GM12878 (cell line): ENCODE results near the gene DDR2. TPM values are rescaled to one million over a fixed set of nuclear protein-coding genes. Genes with fewer than 3 reads are reported as not detected.
A peak's percentile ranks its signal among the peaks of the same experiment; 100 is the strongest.

Source experiments
- ATAC-seq: fragments of 200-7000 bp; cut with Tn5 transposase; 3 replicates; pipeline ENCODE4 v1.9.1; 2020; ENCODE audit warnings: mild to moderate bottlenecking, moderate library complexity
- BruUV-seq: library from RNA; stranded (reverse); fragments of 400-500 nt; replicated peaks from 2 replicates; lab custom pipeline; 2021; lab: Mats Ljungman, UMichigan
- CTCF ChIA-PET: fragments of 300-600 bp; sonication (Branson Sonifier 250); formaldehyde crosslinking; extraction: SDS; loops from one replicate; lab custom pipeline; 2021; ENCODE audit warnings: inconsistent platforms; lab: Yijun Ruan, JAX
- POLR2A ChIA-PET: fragments of 350-600 bp; formaldehyde crosslinking; extraction: SDS; loops from one replicate; lab custom pipeline; 2021; ENCODE audit warnings: inconsistent platforms; lab: Charles Lee
- RAD21 ChIA-PET: fragments of 300-600 bp; sonication (Branson Sonifier 250); formaldehyde crosslinking; loops from one replicate; lab custom pipeline; 2023; ENCODE audit warnings: antibody characterized with exemption; ENCODE audit not compliant: unreplicated experiment; lab: Charles Lee
- SMC1A ChIA-PET: fragments of 300-600 bp; sonication (Branson Sonifier 250); formaldehyde crosslinking; loops from one replicate; lab custom pipeline; 2023; ENCODE audit not compliant: unreplicated experiment, uncharacterized antibody; lab: Charles Lee
- DNase-seq: peaks from one replicate; pipeline ENCODE4 v3.0.0-alpha.2; 2011; ENCODE audit warnings: low read depth, low spot score
- FAIRE-seq: peaks from 3 replicates; lab custom pipeline; 2011; peaks lifted over from hg19 to GRCh38; lab: Jason Lieb, UNC
- H2AFZ ChIP-seq: 2 replicates; pipeline ENCODE4 v1.6.0; 2011; ENCODE audit warnings: low read depth, low read length, control low read depth; ENCODE audit not compliant: control insufficient read depth
- H3K27ac ChIP-seq: 2 replicates; pipeline ENCODE4 v1.5.1; 2011; ENCODE audit warnings: control low read depth; ENCODE audit not compliant: control insufficient read depth, insufficient read depth
- H3K27me3 ChIP-seq, 2 experiments: replicated peaks in 1 of 2; 2 replicates each; pipeline versions ENCODE4 v1.6.0 to v1.6.1; 2011; ENCODE audit warnings: low read length in 1 of 2; ENCODE audit not compliant: control insufficient read depth in 2 of 2, insufficient read depth in 2 of 2
- H3K36me3 ChIP-seq, 2 experiments: 2 replicates each; pipeline ENCODE4 v1.5.1; 2011; ENCODE audit warnings: low read length in 1 of 2; ENCODE audit not compliant: control insufficient read depth in 2 of 2, insufficient read depth in 2 of 2
- H3K4me1 ChIP-seq: 2 replicates; pipeline ENCODE4 v1.6.1; 2011; ENCODE audit warnings: mild to moderate bottlenecking, low read length, moderate library complexity, mixed read lengths; ENCODE audit not compliant: control insufficient read depth, insufficient read depth
- H3K4me2 ChIP-seq: 2 replicates; pipeline ENCODE4 v1.6.0; 2011; ENCODE audit warnings: control low read depth; ENCODE audit not compliant: control insufficient read depth, insufficient read depth
- H3K4me3 ChIP-seq: fragments of 200-600 bp; sonication (generic); 2 replicates; pipeline ENCODE4 v1.5.1; 2016
- H3K79me2 ChIP-seq: 2 replicates; pipeline ENCODE4 v1.6.0; 2011; ENCODE audit warnings: low read length; ENCODE audit not compliant: control insufficient read depth, insufficient read depth
- H3K9ac ChIP-seq: 2 replicates; pipeline ENCODE4 v1.8.0; 2011; ENCODE audit warnings: low read length, control low read depth, mixed read lengths; ENCODE audit not compliant: control insufficient read depth, insufficient read depth
- H3K9me3 ChIP-seq: replicated peaks from 3 replicates; pipeline ENCODE4 v1.5.1; 2011; ENCODE audit warnings: mild to moderate bottlenecking, low read length; ENCODE audit not compliant: control insufficient read depth, insufficient read depth
- H4K20me1 ChIP-seq: 2 replicates; pipeline ENCODE4 v1.6.0; 2011; ENCODE audit not compliant: control insufficient read depth, insufficient read depth
- CEBPB ChIP-seq, 2 experiments: fragments of 150-350 bp in 1 of 2; IDR thresholded peaks; 2 replicates each; pipeline ENCODE4 v1.6.1; 2012 to 2014; ENCODE audit warnings: low read depth in 2 of 2, low read length in 2 of 2, borderline replicate concordance in 1 of 2, inconsistent platforms in 1 of 2
- LARP7 ChIP-seq: fragments of 450-650 bp; IDR thresholded peaks from 2 replicates; pipeline ENCODE4 v1.6.1; 2017; ENCODE audit warnings: mild to moderate bottlenecking
- SUPT20H ChIP-seq: IDR thresholded peaks from 2 replicates; pipeline ENCODE4 v1.6.1; 2011; ENCODE audit warnings: low read depth, mild to moderate bottlenecking, low read length, moderate library complexity, borderline replicate concordance; ENCODE audit not compliant: control insufficient read depth
- WGBS: methylation state at CpG from one replicate; pipeline ENCODE4 v1.1.6; 2016; ENCODE audit warnings: low lambda C conversion rate; ENCODE audit not compliant: insufficient replicate concordance, insufficient coverage; ENCODE audit errors: missing lambda C conversion rate; 5-methylcytosine and 5-hydroxymethylcytosine counted together
- in situ Hi-C: fragments of 300-500 bp; cut with MboI; formaldehyde crosslinking; loops from 9 replicates; pipeline ENCODE4 v1.14.3; 2018; ENCODE audit warnings: mixed read lengths
- intact Hi-C: fragments of 100-400 bp; cut with micrococcal nuclease; formaldehyde crosslinking; loops from one replicate; pipeline ENCODE4 v1.14.2; 2022; ENCODE audit not compliant: unreplicated experiment
- polyA plus RNA-seq, 11 experiments: library from polyadenylated mRNA; depleted of rRNA in 4 of 11; unstranded in 6 of 11; stranded (reverse) in 5 of 11; fragments of >200 nt; fragmentation: Nextera tagmentation in 4 of 11; fragmentation: Illumina TruSeq in 1 of 11; extraction: Ambion mirVana in 4 of 11; extraction: Trizol in 1 of 11; gene quantifications; 1 replicate in 1 of 11; 2 replicates in 10 of 11; pipeline versions ENCODE4 v1.2.1 to v1.2.3, GENCODE V29; 2011 to 2016; ENCODE audit warnings: inconsistent platforms in 2 of 11, missing spikeins in 2 of 11, low read depth in 1 of 11
- total RNA-seq, 4 experiments: library from RNA; depleted of rRNA in 3 of 4; stranded (reverse); fragments of >200 nt in 3 of 4; fragmentation: Illumina TruSeq in 1 of 4; extraction: Trizol in 1 of 4; gene quantifications; 2 replicates each; pipeline versions ENCODE4 v1.2.1 to v1.2.3, GENCODE V29; 2013 to 2021

The DDR2 gene
- total and polyA plus RNA-seq, 10 of the 15 experiments (the other 5 are each of a cell fraction or from before 2014, with no cell fraction given), result 1.9 to 8.8 (median 5.5) TPM

GRCh38 chr1:162629651-162630050 lies 2.6 kb upstream of the DDR2 start:
- Histone ChIP-seq H3K9me3 (no peaks in the 10 kb centered on the region), H3K79me2 (peaks cover 2% of the 10 kb centered on the region; the same call in 1 of the 2 replicates), H3K36me3 (no peaks in the 10 kb centered on the region), H2AFZ (no peak overlapping the region; the same call in 1 of the 2 replicates), H3K27me3 (no peaks in the 10 kb centered on the region), H4K20me1 (no peaks in the 10 kb centered on the region), H3K4me3 (no peak overlapping the region), H3K4me2 (no peak overlapping the region), H3K9ac (no peak overlapping the region; the same call in 1 of the 2 replicates), H3K27ac (peak overlapping the region; percentile 63; the same call in 1 of the 2 replicates), H3K4me1 (peaks cover 38% of the 10 kb centered on the region)
- no TSS peak for BruUV-seq
- DNase-seq, result no peak
- 100% methylated on average over 2 of the region's 2 CpGs for WGBS
- intact Hi-C loops, result loop anchor here (5.0 kb wide), 2 partner anchors 163 to 693 kb away; partner anchors contain the start of genes HSD17B7 and NUF2
- ChIA-PET CTCF (interaction anchor here (0.7 to 9.3 kb wide), 11 partner anchors 8 to 272 kb away, joined by 3 to 79 read pairs (median 4); no protein-coding TSS in a partner anchor), RAD21 (interaction anchor here (0.7 to 5.3 kb wide), 11 partner anchors 11 to 272 kb away, joined by 3 to 39 read pairs (median 13); no protein-coding TSS in a partner anchor), POLR2A (interaction anchor here (1.0 to 1.7 kb wide), 5 partner anchors 9 to 66 kb away, joined by 3 to 4 read pairs (median 3); no protein-coding TSS in a partner anchor), SMC1A (interaction anchor here (0.8 to 9.1 kb wide), 15 partner anchors 10 to 269 kb away, joined by 3 to 80 read pairs (median 11); no protein-coding TSS in a partner anchor)
- in situ Hi-C loops, result no loop called here
- no peak for FAIRE-seq
- ATAC-seq, result no peak
- TF ChIP-seq SUPT20H, result no peak

DNA sequence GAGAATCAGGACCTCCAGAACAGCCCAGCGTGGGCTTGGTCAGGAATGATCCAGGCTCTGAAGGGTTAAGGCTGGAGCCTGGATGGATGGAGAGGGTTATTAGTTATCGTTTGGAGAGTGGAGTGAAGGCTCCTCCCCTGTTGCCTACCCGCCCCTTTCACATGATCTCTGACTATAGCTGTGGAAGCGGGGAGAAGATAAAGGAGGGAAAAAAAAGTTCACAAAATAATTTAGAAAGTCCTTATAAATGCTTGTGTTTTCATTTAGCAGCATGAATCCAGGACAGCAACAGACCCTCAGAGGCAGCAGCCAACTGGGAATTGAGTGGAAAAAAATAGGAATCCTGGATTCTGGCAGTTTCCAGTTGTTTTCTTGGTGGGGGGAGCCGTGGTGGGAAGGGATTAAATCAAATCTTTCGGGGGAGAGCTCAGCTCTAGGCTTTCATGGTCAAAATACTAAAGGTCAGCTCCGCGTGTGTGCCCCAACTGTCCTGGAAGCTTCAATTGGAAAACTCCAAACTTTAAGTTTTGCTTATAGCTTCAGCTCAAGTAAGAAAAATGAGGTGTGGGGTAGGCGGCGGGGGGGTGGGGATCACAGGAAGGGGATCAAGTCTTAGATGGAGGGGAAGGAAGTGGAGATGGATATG lies 595 bp upstream of the DDR2 start:
- no peaks in the 10 kb centered on the region for H4K20me1 ChIP-seq
- peak overlapping the region; percentile 63 for H3K27ac ChIP-seq
- CTCF ChIA-PET, result interaction anchor here (0.9 to 9.3 kb wide), 13 partner anchors 8 to 684 kb away, joined by 3 to 79 read pairs (median 5); no protein-coding TSS in a partner anchor
- H2AFZ ChIP-seq, result peak overlapping the region; percentile 71
- RAD21 ChIA-PET, result interaction anchor here (0.6 to 5.3 kb wide), 23 partner anchors 9 to 168 kb away, joined by 3 to 39 read pairs (median 5); partner anchors contain the start of gene HSD17B7
- no peaks in the 10 kb centered on the region for H3K36me3 ChIP-seq
- POLR2A ChIA-PET, result interaction anchor here (0.6 to 3.3 kb wide), 16 partner anchors 10 to 669 kb away, joined by 3 to 16 read pairs (median 4); partner anchors contain the start of gene UAP1
- peak overlapping the region; percentile 61 for H3K4me2 ChIP-seq
- peak overlapping the region; percentile 35 for H3K4me3 ChIP-seq
- ATAC-seq (no peak; the same call in 2 of the 3 replicates), FAIRE-seq (no peak), DNase-seq (no peak)
- H3K9me3 ChIP-seq, result no peaks in the 10 kb centered on the region
- no TSS peak for BruUV-seq
- whole genome bisulfite sequencing, result 52% methylated on average over 8 of the region's 10 CpGs
- intact Hi-C loops, result loop anchor here (5.0 kb wide), 1 partner anchor 691 kb away; the partner anchor contains the start of gene NUF2
- peaks cover 38% of the 10 kb centered on the region for H3K4me1 ChIP-seq
- H3K27me3 ChIP-seq, result no peaks in the 10 kb centered on the region
- TF ChIP-seq CEBPB (IDR thresholded peaks at IDR 0.05; ENCODE audit: borderline replicate concordance in 1 of 2, low read depth in 2 of 2, low read length in 2 of 2) (no peak), LARP7 (no peak)
- peaks cover 2% of the 10 kb centered on the region; the same call in 1 of the 2 replicates for H3K79me2 ChIP-seq
- in situ Hi-C loops, result no loop called here
- peak overlapping the region; percentile 10; the same call in 1 of the 2 replicates for H3K9ac ChIP-seq
- SMC1A ChIA-PET, result interaction anchor here (0.6 to 9.1 kb wide), 27 partner anchors 8 to 222 kb away, joined by 3 to 80 read pairs (median 4); partner anchors contain the start of gene HSD17B7
